ENCODE data around the gene SV2C.
"Not testable (repeated sequence)": the region's sequence is repeated elsewhere in the genome, so short reads cannot be mapped to it uniquely, and the experiment has no call there.

SV2C gene

GRCh38 chr5:76298852-76299251 lies 215.7 kb downstream of the SV2C start:
- no peaks in the 10 kb centered on the region for H3K9me3 Mint-ChIP-seq
- no peak for ATAC-seq
- H3K36me3 Mint-ChIP-seq: no peaks in the 10 kb centered on the region
- H3K27ac Mint-ChIP-seq: no peak overlapping the region
- H3K27me3 Mint-ChIP-seq: peaks cover 21% of the 10 kb centered on the region
- H3K4me1 Mint-ChIP-seq: peaks cover 5% of the 10 kb centered on the region
- H3K4me3 Mint-ChIP-seq: no peak overlapping the region

GRCh38 chr5:76299592-76299991 lies 216.4 kb downstream of the SV2C start:
- peaks cover 11% of the 10 kb centered on the region for H3K4me1 Mint-ChIP-seq
- peaks cover 21% of the 10 kb centered on the region for H3K27me3 Mint-ChIP-seq
- no peak overlapping the region for H3K27ac Mint-ChIP-seq
- no peaks in the 10 kb centered on the region for H3K36me3 Mint-ChIP-seq
- H3K4me3 Mint-ChIP-seq: no peak overlapping the region
- no peaks in the 10 kb centered on the region for H3K9me3 Mint-ChIP-seq
- no peak for ATAC-seq

- not testable (repeated sequence) for H3K4me3 Mint-ChIP-seq, H3K27ac Mint-ChIP-seq, ATAC-seq, H3K36me3 Mint-ChIP-seq, H3K27me3 Mint-ChIP-seq, H3K9me3 Mint-ChIP-seq
- H3K4me1 Mint-ChIP-seq: peaks cover 11% of the 10 kb centered on the region
These were observed 218.7 kb downstream of the SV2C start for GRCh38 chr5:76301932-76302331.

- H3K27ac Mint-ChIP-seq, H3K4me3 Mint-ChIP-seq, ATAC-seq, H3K9me3 Mint-ChIP-seq, H3K36me3 Mint-ChIP-seq: not testable (repeated sequence)
- H3K4me1 Mint-ChIP-seq: peaks cover 11% of the 10 kb centered on the region
- H3K27me3 Mint-ChIP-seq: peaks cover 13% of the 10 kb centered on the region
These were observed 219.5 kb downstream of the SV2C start for GRCh38 chr5:76302661-76303060.

- Mint-ChIP-seq H3K9me3 (no peaks in the 10 kb centered on the region), H3K27me3 (peaks cover 18% of the 10 kb centered on the region), H3K4me3 (no peak overlapping the region), H3K27ac (no peak overlapping the region), H3K4me1 (peaks cover 11% of the 10 kb centered on the region), H3K36me3 (no peaks in the 10 kb centered on the region)
- peak; percentile 71 for ATAC-seq
These were observed 220.7 kb downstream of the SV2C start for GRCh38 chr5:76303921-76304320.

- H3K27me3 Mint-ChIP-seq: peaks cover 32% of the 10 kb centered on the region
- H3K27ac Mint-ChIP-seq: no peak overlapping the region
- H3K36me3 Mint-ChIP-seq: no peaks in the 10 kb centered on the region
- H3K4me1 Mint-ChIP-seq: peaks cover 11% of the 10 kb centered on the region
- no peak overlapping the region for H3K4me3 Mint-ChIP-seq
- H3K9me3 Mint-ChIP-seq: peaks cover 3% of the 10 kb centered on the region
- ATAC-seq: no peak
These were observed 222.1 kb downstream of the SV2C start for GRCh38 chr5:76305269-76305668.

GRCh38 chr5:76305775-76306174 lies 222.6 kb downstream of the SV2C start:
- peaks cover 11% of the 10 kb centered on the region for H3K4me1 Mint-ChIP-seq
- no peak for ATAC-seq
- H3K4me3 Mint-ChIP-seq: no peak overlapping the region
- H3K27ac Mint-ChIP-seq: no peak overlapping the region
- peaks cover 35% of the 10 kb centered on the region for H3K27me3 Mint-ChIP-seq
- no peaks in the 10 kb centered on the region for H3K36me3 Mint-ChIP-seq
- peaks cover 4% of the 10 kb centered on the region for H3K9me3 Mint-ChIP-seq

- ATAC-seq: no peak
- Mint-ChIP-seq H3K4me3 (no peak overlapping the region), H3K27me3 (peaks cover 35% of the 10 kb centered on the region), H3K36me3 (no peaks in the 10 kb centered on the region), H3K9me3 (peaks cover 4% of the 10 kb centered on the region), H3K27ac (no peak overlapping the region), H3K4me1 (no peaks in the 10 kb centered on the region)
These were observed 227.0 kb downstream of the SV2C start for GRCh38 chr5:76310208-76310607.

GRCh38 chr5:76312783-76313182 lies 229.6 kb downstream of the SV2C start:
- Mint-ChIP-seq H3K36me3 (no peaks in the 10 kb centered on the region), H3K27me3 (peaks cover 29% of the 10 kb centered on the region), H3K4me3 (no peak overlapping the region), H3K9me3 (peaks cover 4% of the 10 kb centered on the region), H3K4me1 (no peaks in the 10 kb centered on the region), H3K27ac (no peak overlapping the region)
- ATAC-seq: no peak

GRCh38 chr5:76314643-76315042 lies 231.5 kb downstream of the SV2C start:
- no peak overlapping the region for H3K27ac Mint-ChIP-seq
- no peak for ATAC-seq
- H3K4me3 Mint-ChIP-seq: no peak overlapping the region

GRCh38 chr5:76319673-76320072 lies 236.5 kb downstream of the SV2C start:
- no peak for ATAC-seq
- Mint-ChIP-seq H3K36me3 (no peaks in the 10 kb centered on the region), H3K4me1 (no peaks in the 10 kb centered on the region), H3K27ac (no peak overlapping the region), H3K27me3 (peaks cover 38% of the 10 kb centered on the region), H3K9me3 (peaks cover 14% of the 10 kb centered on the region), H3K4me3 (no peak overlapping the region)

More at GRCh38 chr5:76314643-76315042, 231.5 kb downstream of the SV2C start:
- H3K4me1 Mint-ChIP-seq: no peaks in the 10 kb centered on the region
- peaks cover 4% of the 10 kb centered on the region for H3K9me3 Mint-ChIP-seq
- peaks cover 23% of the 10 kb centered on the region for H3K27me3 Mint-ChIP-seq
- no peaks in the 10 kb centered on the region for H3K36me3 Mint-ChIP-seq

- ATAC-seq, H3K36me3 Mint-ChIP-seq, H3K4me3 Mint-ChIP-seq, H3K27ac Mint-ChIP-seq, H3K4me1 Mint-ChIP-seq: not testable (repeated sequence)
- Mint-ChIP-seq H3K9me3 (peaks cover 14% of the 10 kb centered on the region), H3K27me3 (peaks cover 49% of the 10 kb centered on the region)
These were observed 240.3 kb downstream of the SV2C start for GRCh38 chr5:76323494-76323893.

- peaks cover 38% of the 10 kb centered on the region for H3K27me3 Mint-ChIP-seq
- no peaks in the 10 kb centered on the region for H3K4me1 Mint-ChIP-seq
- H3K9me3 Mint-ChIP-seq: peaks cover 14% of the 10 kb centered on the region
- no peak overlapping the region for H3K27ac Mint-ChIP-seq
- no peak for ATAC-seq
- H3K4me3 Mint-ChIP-seq: no peak overlapping the region
- H3K36me3 Mint-ChIP-seq: no peaks in the 10 kb centered on the region
These were observed 242.1 kb downstream of the SV2C start for GRCh38 chr5:76325326-76325725.

GRCh38 chr5:76325876-76326491 lies 242.8 kb downstream of the SV2C start:
- Mint-ChIP-seq H3K4me1 (no peaks in the 10 kb centered on the region), H3K27me3 (peaks cover 37% of the 10 kb centered on the region), H3K4me3 (no peak overlapping the region), H3K9me3 (peaks cover 14% of the 10 kb centered on the region), H3K36me3 (no peaks in the 10 kb centered on the region), H3K27ac (no peak overlapping the region)
- no peak for ATAC-seq

- Mint-ChIP-seq H3K9me3 (peaks cover 14% of the 10 kb centered on the region), H3K4me3 (no peak overlapping the region), H3K27me3 (peaks cover 37% of the 10 kb centered on the region), H3K27ac (no peak overlapping the region), H3K4me1 (no peaks in the 10 kb centered on the region), H3K36me3 (no peaks in the 10 kb centered on the region)
- no peak for ATAC-seq
These were observed 243.6 kb downstream of the SV2C start for GRCh38 chr5:76326577-76327302.

GRCh38 chr5:76329346-76329745 lies 246.2 kb downstream of the SV2C start:
- ATAC-seq: no peak
- H3K4me3 Mint-ChIP-seq: no peak overlapping the region
- peaks cover 21% of the 10 kb centered on the region for H3K27me3 Mint-ChIP-seq
- H3K9me3 Mint-ChIP-seq: no peaks in the 10 kb centered on the region
- no peak overlapping the region for H3K27ac Mint-ChIP-seq
- H3K36me3 Mint-ChIP-seq: no peaks in the 10 kb centered on the region
- no peaks in the 10 kb centered on the region for H3K4me1 Mint-ChIP-seq

All from stimulated activated memory B cell treated with anti-CD40 and anti-IgM and Interleukin-4, amounts not matched to agents 10 μg/mL and 1 μg/mL and 100 μg/mL, for 72 hours (primary cell).